SW480 (cell line): ENCODE data around the gene GPN1.
"Not testable (repeated sequence)": the region's sequence is repeated elsewhere in the genome, so short reads cannot be mapped to it uniquely, and the experiment has no call there.

Experiments
- DNase-seq: peaks from one replicate; pipeline ENCODE4 v3.0.0-alpha.2; 2016; ENCODE audit warnings: low spot score

The GPN1 gene

DNA sequence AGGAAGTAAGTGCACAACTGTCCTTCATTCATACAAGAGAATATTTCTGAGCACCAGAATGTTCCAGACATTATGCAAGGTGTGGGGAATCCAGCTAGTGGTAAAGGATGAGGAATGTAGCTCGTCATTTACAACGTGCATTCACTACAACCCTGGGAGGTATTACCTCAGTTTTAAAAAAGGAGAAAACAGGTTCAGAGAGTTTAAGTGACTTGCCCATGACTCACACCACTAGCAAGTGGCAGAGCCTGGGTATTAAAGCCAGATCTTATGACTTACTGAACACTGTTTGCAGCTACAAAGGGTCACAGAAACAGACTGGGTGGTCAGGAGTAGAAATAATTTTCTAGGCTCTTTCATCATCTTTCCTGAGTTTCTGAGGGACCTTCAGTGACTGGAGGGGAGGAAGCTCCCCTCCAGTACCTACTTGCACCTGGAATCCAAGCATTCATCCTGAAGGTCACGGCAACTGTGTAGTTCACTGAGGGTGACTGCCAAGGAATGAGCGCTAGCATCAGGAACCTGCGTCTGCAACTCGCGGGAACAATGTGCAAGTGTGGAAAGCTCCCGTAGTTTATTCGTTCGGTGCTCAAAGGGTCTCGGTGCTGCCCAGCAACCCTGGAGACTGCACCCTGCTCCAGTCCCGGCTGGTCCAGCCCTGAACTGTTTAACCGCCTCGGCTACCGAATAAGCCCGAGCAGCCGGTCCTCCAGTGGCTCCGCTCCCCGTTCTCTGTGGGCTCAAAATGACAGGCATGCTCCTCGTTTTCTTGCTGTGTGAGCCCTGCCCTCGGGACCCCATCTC lies 685 bp upstream of the GPN1 start:
- DNase-seq = peak; percentile 73

GRCh38 chr2:27630257-27630656 lies 1.4 kb downstream of the GPN1 start:
- DNase-seq = not testable (repeated sequence)

DNA sequence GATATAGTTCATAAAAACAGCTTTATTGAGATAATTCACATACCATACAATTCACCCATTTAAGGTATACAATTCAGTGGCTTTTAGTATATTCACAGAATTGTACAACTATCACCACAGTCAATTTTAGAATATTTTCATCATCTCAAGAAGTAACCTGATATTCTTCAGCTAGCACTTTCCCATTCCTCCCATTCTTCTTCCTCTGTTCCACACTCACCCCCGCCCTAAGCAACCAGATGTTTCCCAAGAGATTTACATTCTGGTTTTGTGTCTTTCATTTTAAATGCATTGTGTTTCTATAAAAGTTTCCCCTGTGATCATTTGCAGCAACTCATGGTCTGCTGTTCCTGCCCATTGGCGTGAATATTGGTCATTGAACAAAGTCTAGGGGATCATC lies 5.4 kb downstream of the GPN1 start:
- DNase-seq = no peak

- DNase-seq = no peak
Observed at GRCh38 chr2:27636766-27637165, 7.9 kb downstream of the GPN1 start.

GRCh38 chr2:27638037-27638637 lies 9.3 kb downstream of the GPN1 start:
- DNase-seq = peak; percentile 5

GRCh38 chr2:27638709-27639108 lies 9.9 kb downstream of the GPN1 start:
- no peak for DNase-seq

DNA sequence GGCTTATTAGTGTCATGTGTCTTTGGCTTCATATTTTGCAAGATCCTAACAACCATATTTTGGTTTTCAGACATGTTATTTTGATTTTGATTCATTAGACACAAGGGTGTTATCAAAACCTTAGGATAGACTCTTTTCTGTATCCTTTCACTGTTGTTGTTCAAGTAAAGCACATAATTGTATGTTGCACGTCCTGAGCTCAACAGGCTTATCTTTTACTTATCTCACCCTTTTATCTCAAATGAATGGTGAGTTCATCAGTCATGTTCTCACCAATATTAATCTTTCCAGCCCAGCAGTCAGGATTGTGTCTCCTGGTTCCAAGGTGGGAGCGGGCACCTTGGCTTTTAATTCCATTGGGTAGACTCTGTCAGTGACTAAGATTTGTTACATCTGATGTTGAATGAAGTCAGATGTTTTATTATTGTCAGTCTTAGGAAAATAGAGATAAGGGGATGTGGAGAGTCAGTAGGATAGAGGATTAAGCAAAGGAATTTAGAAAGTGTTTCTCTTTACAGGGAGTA lies 11.9 kb downstream of the GPN1 start:
- no peak for DNase-seq

DNA sequence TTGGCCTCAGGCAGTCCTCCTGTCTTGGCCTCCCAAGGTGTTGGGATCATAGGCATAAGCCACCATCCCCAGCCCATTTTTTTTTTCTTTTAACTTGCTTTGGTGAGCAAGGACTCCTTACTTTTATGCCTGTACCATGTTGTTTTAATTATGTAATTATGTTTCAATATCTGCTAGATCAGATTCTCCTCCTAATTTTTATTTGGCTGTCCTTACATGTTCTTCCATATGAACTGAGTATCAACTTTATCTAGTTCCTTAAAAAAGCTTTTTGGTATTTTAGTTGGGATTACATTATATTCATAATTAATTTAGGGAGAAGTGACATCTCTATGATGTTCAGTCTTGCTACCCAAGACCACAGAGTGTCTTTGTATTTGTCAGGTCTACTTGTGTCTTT lies 16.3 kb downstream of the GPN1 start:
- DNase-seq = no peak

GRCh38 chr2:27647289-27647688 lies 18.4 kb downstream of the GPN1 start:
- no peak for DNase-seq

DNA sequence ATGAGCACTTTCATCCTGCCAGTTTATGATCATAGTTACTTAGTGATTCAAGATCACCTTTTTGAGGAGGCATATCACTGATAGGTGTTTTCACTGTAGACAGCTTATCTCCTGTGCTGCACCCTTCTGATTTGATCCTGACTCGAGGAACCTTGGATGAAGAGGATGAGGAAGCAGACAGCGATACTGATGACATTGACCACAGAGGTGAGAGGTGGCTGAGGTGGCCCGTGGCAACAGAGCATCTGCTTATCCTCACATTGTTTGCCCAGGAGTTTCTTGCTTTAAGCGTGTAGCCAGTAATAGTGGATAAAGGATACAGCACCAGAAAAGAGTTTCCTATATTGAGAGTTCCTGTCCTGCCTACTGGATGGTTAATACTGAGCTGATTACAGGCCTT lies 18.9 kb downstream of the GPN1 start:
- no peak for DNase-seq

- DNase-seq = no peak
Observed at GRCh38 chr2:27651056-27651455, 22.2 kb downstream of the GPN1 start.

- DNase-seq = no peak
Observed at GRCh38 chr2:27652341-27652740, 23.5 kb downstream of the GPN1 start.

- no peak for DNase-seq
Observed at GRCh38 chr2:27652790-27653189, 23.9 kb downstream of the GPN1 start.

- DNase-seq = no peak
Observed at GRCh38 chr2:27653397-27653796, 24.5 kb downstream of the GPN1 start.

DNA sequence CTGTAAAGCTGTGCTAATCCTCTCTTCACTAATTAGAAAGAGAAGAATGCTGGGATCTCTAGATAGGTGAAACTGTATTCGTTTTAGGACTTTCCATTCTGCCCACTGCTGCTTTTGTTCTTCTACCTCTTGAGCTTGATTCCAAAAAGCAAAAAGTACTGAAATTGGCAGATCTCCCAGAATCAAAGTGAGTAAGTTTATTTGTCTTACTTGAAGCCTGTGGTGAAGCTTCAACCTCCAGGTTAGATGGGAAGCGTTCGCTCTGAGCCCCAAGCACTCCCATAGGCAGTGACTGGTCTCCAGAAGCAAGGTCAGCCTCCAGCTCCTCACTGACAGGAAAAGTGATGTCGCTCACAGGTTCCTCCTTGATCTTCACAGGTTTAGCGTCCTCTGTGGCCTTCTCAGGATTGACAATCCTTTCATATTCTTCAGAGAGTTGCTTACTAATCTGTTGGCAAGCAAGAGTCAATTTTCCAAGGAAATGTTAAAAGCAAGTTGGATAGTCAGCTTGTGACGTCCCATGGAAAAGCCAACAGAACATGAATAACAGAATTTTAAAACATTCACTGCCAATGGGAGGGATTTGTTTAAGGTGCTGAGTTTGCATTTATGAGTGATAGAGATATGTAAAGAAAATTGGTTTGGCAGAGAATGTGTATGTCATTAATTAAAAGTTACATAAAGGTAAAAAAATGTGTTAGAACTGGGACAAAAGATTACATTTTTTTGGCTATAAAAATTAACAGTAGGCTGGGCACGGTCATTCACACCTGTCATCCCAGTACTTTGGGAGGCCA lies 26.5 kb downstream of the GPN1 start:
- DNase-seq = no peak

- DNase-seq = no peak
Observed at GRCh38 chr2:27661371-27661770, 32.5 kb downstream of the GPN1 start.

DNA sequence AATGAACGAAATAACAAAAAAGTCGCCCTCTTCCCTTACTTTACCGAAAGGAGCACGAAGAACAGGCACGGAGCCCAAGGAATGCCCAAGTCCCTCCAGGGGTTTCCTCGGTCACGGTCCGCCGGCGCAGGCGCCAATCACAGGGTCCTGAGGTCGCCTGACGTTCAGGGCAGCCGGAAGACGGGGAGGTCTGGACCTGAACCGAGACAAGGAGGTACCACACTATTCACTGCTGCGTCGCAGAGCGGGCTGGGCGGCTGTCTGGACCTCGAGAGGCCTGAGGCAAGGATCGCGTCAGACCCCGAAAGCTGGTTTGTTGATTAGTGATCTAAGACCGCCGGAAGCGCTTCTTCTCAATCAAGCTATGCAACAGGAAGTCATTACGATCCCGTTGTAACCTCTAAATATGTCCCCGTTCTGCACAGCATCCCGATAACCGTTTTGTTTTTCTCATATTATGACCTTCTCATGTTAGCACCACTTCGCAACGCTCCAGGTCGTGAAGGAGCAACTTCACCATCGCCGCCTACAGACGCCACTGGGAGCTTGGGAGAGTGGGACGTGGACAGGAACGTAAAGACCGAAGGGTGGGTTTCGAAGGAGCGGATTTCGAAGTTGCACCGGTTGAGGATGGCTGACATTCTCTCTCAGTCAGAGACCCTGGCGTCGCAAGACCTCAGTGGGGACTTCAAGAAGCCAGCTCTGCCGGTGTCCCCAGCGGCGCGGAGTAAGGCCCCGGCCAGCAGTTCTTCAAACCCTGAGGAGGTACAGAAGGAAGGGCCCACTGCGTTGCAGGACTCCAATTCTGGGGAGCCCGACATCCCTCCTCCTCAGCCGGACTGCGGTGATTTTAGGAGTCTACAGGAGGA lies 34.7 kb downstream of the GPN1 start, which contains the start of the genes SLC4A1AP and SUPT7L:
SLC4A1AP (plus strand) TSS at position 605 of the 869 bp plus-strand sequence; CDS start at position 631, 26 bp downstream.
SUPT7L (minus strand) TSS at position 330 of the 869 bp plus-strand sequence. CDS start 1,422 bp downstream, outside the sequence.
- peak; percentile 91 for DNase-seq

DNA sequence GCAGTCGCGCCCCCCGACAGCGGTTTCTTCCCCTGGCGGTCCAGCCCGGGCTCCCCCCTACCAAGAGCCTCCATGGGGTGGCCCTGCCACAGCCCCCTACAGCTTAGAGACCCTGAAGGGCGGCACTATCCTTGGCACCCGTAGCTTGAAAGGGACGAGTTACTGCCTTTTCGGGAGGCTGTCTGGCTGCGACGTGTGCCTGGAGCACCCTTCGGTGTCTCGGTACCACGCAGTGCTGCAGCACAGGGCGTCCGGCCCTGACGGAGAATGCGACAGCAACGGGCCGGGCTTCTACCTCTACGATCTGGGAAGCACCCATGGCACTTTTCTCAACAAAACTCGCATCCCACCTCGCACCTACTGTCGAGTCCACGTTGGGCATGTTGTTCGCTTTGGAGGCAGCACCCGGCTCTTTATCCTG lies 35.3 kb downstream of the GPN1 start:
- peak; percentile 13 for DNase-seq

GRCh38 chr2:27664622-27665363 lies 35.9 kb downstream of the GPN1 start:
- no peak for DNase-seq

DNA sequence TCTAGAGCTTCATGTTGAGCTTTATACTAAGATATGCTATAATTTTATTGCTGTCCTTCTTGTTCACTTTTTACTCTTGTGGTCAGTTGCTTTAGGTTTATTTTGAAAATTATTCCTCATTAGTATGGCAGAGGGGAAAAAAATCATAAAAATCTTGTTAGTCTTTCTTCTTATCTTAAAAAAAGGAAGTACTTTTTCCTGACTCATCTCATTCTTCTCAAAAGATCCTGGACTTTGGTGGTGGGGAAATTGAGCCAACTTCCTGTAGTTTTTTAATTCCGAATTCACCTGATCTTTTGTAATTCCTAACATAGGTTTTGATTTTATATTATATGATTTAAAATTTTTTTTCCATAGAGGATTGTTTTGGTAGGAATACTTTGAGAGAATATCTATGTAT lies 38.6 kb downstream of the GPN1 start:
- DNase-seq = no peak

- no peak for DNase-seq
Observed at GRCh38 chr2:27671235-27671634, 42.4 kb downstream of the GPN1 start.
